ENCODE measurements around the gene NBR1.
"Not testable (repeated sequence)": the region's sequence is repeated elsewhere in the genome, so short reads cannot be mapped to it uniquely, and the experiment has no call there.

The NBR1 gene

DNA sequence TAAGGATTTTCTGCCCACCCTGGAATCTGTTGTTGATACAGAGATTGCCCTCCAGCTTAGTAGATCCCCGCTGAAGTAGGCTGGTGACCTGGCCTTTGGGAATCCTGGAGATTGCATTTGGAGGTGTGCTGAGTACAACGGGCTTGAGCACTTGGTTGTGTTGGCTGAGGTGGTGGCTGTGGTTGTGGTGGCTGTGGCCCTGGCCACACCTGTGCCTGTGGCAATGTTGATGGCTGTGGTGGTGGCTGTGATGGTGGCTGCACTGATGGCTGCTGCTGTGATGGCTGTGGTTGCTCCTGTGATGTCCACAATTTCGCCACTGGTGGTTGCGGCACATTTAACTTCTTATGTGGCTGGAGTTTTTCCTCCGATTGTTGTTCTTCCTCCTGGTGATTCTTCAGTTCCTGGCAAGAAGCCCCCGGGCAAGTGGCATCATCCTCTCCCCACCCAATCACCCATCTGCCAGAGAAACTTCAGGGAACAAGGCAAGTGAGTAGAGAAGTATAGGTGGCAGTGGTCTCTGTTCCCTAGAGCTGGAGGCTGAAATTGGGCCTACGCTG lies 53.2 kb downstream of the NBR1 start:
- no peaks in the 10 kb centered on the region for H3K27me3 ChIP-seq (ENCODE audit: control insufficient read depth, insufficient read depth, low read length)
- no peaks in the 10 kb centered on the region for H3K36me3 ChIP-seq (ENCODE audit: control insufficient read depth, insufficient read depth, low read length)
- H3K9ac ChIP-seq (ENCODE audit: low read length) = no peak overlapping the region
- no peak overlapping the region for H3K4me3 ChIP-seq (ENCODE audit: low read length)
- no peaks in the 10 kb centered on the region for H3K4me1 ChIP-seq (ENCODE audit: control insufficient read depth, insufficient read depth, low read length)
- no peak overlapping the region for H3K27ac ChIP-seq (ENCODE audit: low read depth, low read length)

DNA sequence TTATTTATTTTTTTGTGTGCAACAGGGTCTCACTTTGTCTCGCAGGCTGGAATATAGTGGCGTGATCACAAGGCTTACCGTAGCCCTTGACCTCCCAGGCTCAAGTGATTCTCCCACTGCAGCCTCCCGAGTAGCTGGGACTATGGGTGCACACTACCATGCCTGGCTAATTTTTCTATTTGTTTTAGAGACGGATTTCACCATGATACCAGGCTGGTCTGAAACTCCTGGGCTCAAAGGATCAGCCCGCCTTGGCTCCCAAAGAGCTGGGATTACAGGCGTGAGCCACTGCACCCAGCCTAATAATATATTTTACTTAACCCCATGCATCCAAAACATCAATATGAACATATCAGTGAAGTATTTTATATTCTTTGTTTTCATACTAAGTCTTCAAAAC lies 55.4 kb downstream of the NBR1 start:
- Histone ChIP-seq H3K27me3 (ENCODE audit: control insufficient read depth, insufficient read depth, low read length) (no peaks in the 10 kb centered on the region), H3K9ac (ENCODE audit: low read length) (no peak overlapping the region), H3K27ac (ENCODE audit: low read depth, low read length) (no peak overlapping the region), H3K36me3 (ENCODE audit: control insufficient read depth, insufficient read depth, low read length) (no peaks in the 10 kb centered on the region), H3K4me3 (ENCODE audit: low read length) (no peak overlapping the region), H3K4me1 (ENCODE audit: control insufficient read depth, insufficient read depth, low read length) (no peaks in the 10 kb centered on the region)

DNA sequence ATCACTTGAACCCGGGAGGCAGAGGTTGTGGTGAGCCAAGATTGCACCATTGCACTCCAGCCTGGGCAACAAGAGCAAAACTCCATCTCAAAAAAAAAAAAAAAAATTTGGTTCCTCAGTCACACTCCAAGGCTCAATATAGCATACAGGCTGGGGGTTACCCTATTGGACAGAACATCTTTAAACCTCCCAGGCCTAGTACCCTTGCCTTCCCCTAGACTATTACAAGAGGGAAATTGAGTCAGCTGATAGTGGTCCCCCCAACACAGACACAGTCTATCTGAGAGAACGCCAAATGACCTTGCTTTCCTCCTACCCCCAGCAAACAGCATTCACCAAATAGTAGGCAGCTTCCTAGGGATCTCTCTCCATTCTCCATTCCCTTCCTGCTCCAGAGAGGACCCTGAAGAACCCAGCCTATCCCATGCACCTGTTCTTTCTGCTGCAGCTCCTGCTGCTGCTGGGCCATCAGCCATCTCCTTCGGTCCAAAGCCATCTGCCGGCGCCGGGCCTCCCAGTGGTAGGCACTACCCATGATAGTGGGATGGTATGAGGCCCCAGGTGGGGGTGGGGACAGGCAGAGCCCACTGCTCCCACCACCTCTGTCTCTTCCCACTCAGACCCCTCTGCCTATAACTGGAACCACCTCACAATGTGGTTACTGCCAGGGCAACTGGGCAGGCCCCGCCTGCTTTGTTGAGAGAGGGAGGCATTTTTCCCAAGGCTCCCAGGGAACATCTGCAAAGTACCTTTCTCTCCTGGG lies 57.2 kb downstream of the NBR1 start, which contains the start of gene CCDC200:
Gene CCDC200, minus strand, starts transcription at position 604 of the 763 bp plus-strand sequence. Its CDS starts 69 bp downstream, at position 535.
- not testable (repeated sequence) for H3K4me1 ChIP-seq (ENCODE audit: control insufficient read depth, insufficient read depth, low read length); H3K4me3 ChIP-seq (ENCODE audit: low read length); H3K27me3 ChIP-seq (ENCODE audit: control insufficient read depth, insufficient read depth, low read length); H3K27ac ChIP-seq (ENCODE audit: low read depth, low read length); H3K36me3 ChIP-seq (ENCODE audit: control insufficient read depth, insufficient read depth, low read length); H3K9ac ChIP-seq (ENCODE audit: low read length)

DNA sequence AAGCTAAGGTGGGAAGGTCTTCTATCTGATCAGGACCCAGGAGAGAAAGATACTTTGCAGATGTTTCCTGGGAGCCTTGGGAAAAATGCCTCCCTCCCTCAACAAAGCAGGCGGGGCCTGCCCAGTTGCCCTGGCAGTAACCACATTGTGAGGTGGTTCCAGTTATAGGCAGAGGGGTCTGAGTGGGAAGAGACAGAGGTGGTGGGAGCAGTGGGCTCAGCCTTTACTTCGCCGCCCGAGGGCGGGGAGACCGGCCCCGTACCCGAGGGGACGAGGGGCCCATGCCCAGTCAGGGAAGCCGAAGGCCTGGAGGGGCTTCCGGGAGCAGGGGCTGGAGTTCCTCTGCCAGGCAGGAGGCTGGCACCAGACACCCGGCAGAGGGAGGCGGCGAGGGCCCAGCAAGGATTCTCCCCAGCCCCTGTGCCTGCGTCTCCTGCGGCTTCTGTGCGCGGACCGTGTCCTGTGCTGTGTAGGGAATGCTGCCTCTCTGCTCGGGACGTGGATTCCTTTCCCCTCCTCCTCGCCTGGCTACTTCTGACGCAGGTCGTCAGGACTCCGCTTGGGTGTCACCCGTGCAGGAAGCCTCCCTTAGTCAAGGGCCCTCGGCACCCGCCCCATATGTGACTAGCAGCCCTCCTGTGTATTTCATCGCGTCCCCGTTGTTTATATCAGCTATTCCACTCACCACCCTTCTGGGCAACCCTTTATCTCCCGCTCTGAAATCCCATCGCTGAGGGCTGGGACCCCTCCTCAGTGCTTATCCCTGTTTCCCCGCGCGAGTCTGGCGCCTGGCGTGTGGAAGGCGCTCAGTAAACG lies 60.4 kb downstream of the NBR1 start:
- H3K4me3 ChIP-seq (ENCODE audit: low read length) = peak overlapping the region; percentile 5
- peak overlapping the region; percentile 32 for H3K9ac ChIP-seq (ENCODE audit: low read length)
- not testable (repeated sequence) for H3K4me1 ChIP-seq (ENCODE audit: control insufficient read depth, insufficient read depth, low read length); H3K27me3 ChIP-seq (ENCODE audit: control insufficient read depth, insufficient read depth, low read length); H3K36me3 ChIP-seq (ENCODE audit: control insufficient read depth, insufficient read depth, low read length)
- H3K27ac ChIP-seq (ENCODE audit: low read depth, low read length) = peak overlapping the region; percentile 85

DNA sequence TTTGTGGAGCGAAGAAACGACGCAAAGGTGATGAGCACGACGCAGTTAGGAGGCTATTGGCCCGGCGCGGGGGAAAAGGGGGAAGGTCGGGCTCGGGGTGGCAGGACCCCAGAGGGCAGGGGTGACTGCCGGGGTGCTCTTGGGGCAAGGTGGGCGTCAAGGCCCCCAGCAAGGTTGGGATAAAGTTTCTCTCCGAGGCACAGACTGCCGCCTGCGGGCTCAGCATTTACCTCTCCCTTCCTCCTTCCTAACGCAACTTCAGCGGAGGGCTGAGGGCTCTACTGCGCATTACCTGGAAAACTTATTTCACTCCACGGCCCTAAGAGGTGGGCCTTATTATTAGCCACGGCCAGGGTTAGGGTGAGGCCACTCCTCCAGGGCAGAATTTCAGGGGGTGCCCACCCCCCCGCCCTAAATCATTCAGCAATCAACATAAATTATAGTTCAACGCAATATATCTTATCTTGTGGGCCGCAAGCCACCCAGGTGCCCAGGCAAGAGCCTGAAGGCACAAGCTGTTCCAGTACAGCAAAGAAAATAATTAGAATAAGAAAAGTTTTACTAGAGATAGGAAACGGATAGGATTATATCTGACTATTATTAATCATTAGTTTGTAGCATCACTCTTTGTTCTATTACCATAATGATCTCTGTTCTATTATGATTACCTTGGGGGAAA lies 61.1 kb downstream of the NBR1 start:
- Histone ChIP-seq H3K27ac (ENCODE audit: low read depth, low read length) (peak overlapping the region; percentile 85), H3K9ac (ENCODE audit: low read length) (peak overlapping the region; percentile 32), H3K4me3 (ENCODE audit: low read length) (peak overlapping the region; percentile 5)
- not testable (repeated sequence) for H3K4me1 ChIP-seq (ENCODE audit: control insufficient read depth, insufficient read depth, low read length); H3K36me3 ChIP-seq (ENCODE audit: control insufficient read depth, insufficient read depth, low read length); H3K27me3 ChIP-seq (ENCODE audit: control insufficient read depth, insufficient read depth, low read length)

DNA sequence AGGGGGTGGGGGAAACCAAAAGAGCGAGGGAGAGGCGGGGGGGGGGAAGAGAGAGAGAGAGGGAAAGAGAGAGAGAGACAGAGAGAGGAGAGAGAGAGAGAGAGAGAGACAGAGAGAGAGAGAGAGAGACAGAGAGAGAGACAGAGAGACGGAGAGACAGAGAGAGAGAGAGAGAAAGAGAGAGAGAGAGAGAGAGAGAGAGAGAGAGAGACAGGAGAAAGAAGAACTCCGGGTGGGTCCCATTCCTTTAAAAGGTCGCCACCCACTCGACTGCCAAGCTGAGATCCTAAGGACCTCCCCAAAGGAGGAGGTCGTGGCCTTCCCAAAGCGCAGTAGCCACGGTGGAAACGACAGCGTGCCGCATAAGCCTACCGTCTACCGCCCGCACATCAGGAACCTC lies 62.2 kb downstream of the NBR1 start:
- not testable (repeated sequence) for H3K4me1 ChIP-seq (ENCODE audit: control insufficient read depth, insufficient read depth, low read length); H3K36me3 ChIP-seq (ENCODE audit: control insufficient read depth, insufficient read depth, low read length)

DNA sequence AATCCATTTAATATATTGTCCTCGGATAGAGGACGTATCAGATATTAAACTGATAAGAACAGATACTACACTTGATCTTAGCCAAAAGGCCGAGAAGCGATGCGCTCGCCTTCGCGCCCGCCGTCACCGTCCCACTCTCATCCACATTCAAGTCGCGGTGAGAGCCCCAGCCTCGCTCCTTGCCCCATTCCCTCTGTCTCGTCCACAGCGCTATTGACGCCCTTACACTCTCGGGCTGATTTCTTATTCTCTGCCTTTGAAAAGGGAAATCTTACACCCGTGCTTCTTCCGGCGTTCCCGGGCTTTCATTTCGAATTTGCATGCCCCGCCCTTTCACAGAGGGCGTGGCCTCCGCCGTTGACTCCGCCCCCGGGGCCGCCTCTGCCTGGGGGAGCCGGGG lies 62.9 kb downstream of the NBR1 start, which contains the start of gene RNU2-1:
Gene RNU2-1, minus strand, starts transcription at position 101 of the 400 bp plus-strand sequence.
- H3K4me3 ChIP-seq (ENCODE audit: low read length); H3K27ac ChIP-seq (ENCODE audit: low read depth, low read length); H3K36me3 ChIP-seq (ENCODE audit: control insufficient read depth, insufficient read depth, low read length); H3K27me3 ChIP-seq (ENCODE audit: control insufficient read depth, insufficient read depth, low read length); H3K9ac ChIP-seq (ENCODE audit: low read length); H3K4me1 ChIP-seq (ENCODE audit: control insufficient read depth, insufficient read depth, low read length): not testable (repeated sequence)

More for the DNA sequence above, 62.2 kb downstream of the NBR1 start:
- H3K4me3 ChIP-seq (ENCODE audit: low read length); H3K27ac ChIP-seq (ENCODE audit: low read depth, low read length); H3K27me3 ChIP-seq (ENCODE audit: control insufficient read depth, insufficient read depth, low read length); H3K9ac ChIP-seq (ENCODE audit: low read length): not testable (repeated sequence)

DNA sequence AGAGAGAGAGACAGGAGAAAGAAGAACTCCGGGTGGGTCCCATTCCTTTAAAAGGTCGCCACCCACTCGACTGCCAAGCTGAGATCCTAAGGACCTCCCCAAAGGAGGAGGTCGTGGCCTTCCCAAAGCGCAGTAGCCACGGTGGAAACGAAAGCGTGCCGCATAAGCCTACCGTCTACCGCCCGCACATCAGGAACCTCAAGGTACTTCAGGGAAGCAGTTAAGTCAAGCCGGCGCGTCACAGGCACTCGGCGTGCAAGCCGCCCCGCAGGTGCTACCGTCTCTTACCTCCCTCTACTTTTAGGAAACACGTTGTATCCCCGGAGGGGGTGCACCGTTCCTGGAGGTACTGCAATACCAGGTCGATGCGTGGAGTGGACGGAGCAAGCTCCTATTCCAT lies 68.6 kb downstream of the NBR1 start:
- not testable (repeated sequence) for H3K4me3 ChIP-seq (ENCODE audit: low read length); H3K4me1 ChIP-seq (ENCODE audit: control insufficient read depth, insufficient read depth, low read length); H3K27me3 ChIP-seq (ENCODE audit: control insufficient read depth, insufficient read depth, low read length); H3K36me3 ChIP-seq (ENCODE audit: control insufficient read depth, insufficient read depth, low read length); H3K9ac ChIP-seq (ENCODE audit: low read length); H3K27ac ChIP-seq (ENCODE audit: low read depth, low read length)

DNA sequence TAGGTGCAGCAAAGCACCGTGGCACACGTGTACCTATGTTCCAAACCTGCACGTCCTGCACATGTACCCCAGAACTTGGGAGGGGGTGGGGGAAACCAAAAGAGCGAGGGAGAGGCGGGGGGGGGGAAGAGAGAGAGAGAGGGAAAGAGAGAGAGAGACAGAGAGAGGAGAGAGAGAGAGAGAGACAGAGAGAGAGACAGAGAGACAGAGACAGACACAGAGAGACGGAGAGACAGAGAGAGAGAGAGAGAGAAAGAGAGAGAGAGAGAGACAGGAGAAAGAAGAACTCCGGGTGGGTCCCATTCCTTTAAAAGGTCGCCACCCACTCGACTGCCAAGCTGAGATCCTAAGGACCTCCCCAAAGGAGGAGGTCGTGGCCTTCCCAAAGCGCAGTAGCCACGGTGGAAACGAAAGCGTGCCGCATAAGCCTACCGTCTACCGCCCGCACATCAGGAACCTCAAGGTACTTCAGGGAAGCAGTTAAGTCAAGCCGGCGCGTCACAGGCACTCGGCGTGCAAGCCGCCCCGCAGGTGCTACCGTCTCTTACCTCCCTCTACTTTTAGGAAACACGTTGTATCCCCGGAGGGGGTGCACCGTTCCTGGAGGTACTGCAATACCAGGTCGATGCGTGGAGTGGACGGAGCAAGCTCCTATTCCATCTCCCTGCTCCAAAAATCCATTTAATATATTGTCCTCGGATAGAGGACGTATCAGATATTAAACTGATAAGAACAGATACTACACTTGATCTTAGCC lies 69.8 kb downstream of the NBR1 start:
- H3K27ac ChIP-seq (ENCODE audit: low read depth, low read length); H3K36me3 ChIP-seq (ENCODE audit: control insufficient read depth, insufficient read depth, low read length); H3K4me3 ChIP-seq (ENCODE audit: low read length); H3K4me1 ChIP-seq (ENCODE audit: control insufficient read depth, insufficient read depth, low read length); H3K27me3 ChIP-seq (ENCODE audit: control insufficient read depth, insufficient read depth, low read length); H3K9ac ChIP-seq (ENCODE audit: low read length): not testable (repeated sequence)

DNA sequence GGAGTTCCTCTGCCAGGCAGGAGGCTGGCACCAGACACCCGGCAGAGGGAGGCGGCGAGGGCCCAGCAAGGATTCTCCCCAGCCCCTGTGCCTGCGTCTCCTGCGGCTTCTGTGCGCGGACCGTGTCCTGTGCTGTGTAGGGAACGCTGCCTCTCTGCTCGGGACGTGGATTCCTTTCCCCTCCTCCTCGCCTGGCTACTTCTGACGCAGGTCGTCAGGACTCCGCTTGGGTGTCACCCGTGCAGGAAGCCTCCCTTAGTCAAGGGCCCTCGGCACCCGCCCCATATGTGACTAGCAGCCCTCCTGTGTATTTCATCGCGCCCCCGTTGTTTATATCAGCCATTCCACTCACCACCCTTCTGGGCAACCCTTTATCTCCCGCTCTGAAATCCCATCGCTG lies 75.4 kb downstream of the NBR1 start:
- H3K4me1 ChIP-seq (ENCODE audit: control insufficient read depth, insufficient read depth, low read length); H3K27ac ChIP-seq (ENCODE audit: low read depth, low read length); H3K27me3 ChIP-seq (ENCODE audit: control insufficient read depth, insufficient read depth, low read length); H3K36me3 ChIP-seq (ENCODE audit: control insufficient read depth, insufficient read depth, low read length); H3K9ac ChIP-seq (ENCODE audit: low read length); H3K4me3 ChIP-seq (ENCODE audit: low read length): not testable (repeated sequence)
